HG02938 (cell line): ENCODE measurements around the gene PSMD5.
"Not testable (repeated sequence)": the region's sequence is repeated elsewhere in the genome, so short reads cannot be mapped to it uniquely, and the experiment has no call there.

Experiments used
- ATAC-seq: cut with Tn5 transposase; IDR thresholded peaks from one replicate; pipeline ENCODE4 v1.9.1; 2021; ENCODE audit warnings: mild to moderate bottlenecking, moderate library complexity; ENCODE audit not compliant: unreplicated experiment

PSMD5 gene

DNA sequence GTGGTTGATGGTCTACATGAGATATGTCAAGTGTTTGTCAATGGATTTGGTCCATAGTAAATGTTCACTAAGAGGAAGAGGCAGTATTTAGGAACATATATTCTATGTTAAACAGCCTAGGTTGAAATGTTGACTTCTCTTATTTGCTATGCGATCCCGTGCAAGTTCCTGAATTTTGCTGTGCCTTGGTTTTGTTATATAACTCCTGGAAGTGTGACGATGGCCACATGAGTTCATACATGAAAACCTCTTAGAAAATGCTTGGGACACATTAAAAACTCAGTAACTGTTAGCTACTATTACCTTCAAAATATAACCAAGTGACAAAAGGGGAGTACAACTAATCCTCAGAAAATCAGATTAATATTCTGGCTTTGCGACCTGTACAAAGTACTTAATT lies 27.6 kb downstream of the PSMD5 start:
- ATAC-seq = no peak

DNA sequence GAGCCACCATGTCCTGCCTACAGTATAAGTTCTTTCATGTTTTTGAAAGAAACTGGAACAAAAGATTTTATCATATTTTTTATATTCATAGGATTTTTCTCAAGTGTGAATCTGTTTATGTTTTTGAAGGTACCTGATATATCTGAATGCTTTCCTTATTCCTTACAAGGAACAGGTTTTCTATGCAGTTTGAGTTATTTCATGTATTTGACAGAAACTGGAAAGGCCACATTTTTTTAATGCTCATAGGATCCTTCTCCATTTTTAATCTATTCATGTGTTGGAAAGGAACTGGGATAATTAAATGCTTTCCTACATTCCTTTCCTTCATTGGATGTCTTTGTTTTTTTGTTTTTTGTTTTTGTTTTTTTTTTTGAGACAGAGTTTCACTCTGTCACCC lies 33.8 kb downstream of the PSMD5 start:
- ATAC-seq = no peak

DNA sequence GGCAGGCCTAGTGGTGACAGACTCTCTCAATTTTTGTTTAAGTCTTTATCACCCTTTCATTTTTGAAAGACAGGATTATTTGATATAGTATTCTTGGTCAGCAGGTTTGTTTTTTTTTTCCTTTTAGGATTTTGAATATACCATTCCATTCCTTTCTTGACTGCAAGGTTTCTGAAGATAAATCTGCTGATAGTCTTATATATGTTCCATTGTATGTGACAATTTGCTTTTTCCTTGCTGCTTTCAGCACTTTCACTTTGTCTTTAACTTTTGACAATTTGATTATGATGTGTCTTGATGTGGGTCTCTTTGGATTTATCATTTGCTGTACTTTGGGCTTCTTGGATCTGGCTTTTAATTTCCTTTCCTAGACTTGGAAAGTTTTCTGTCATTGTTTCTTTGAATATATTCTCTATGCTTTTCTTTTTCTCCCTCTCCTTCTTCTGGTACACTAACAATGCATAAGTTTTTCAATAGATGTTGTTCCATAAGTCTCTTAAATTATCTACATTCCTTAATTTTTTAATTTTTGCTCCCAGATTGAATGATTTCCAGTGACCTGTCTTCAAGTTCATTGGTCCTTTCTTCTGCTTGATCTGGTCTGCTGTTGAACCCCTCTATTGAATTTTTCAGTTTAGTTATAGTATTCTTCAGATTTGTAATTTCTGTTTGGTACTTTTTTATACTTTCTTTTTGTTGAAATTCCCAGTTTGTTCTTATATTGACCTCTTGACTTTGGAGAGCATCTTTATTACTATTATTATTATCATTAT lies 34.9 kb downstream of the PSMD5 start:
- no peak for ATAC-seq

DNA sequence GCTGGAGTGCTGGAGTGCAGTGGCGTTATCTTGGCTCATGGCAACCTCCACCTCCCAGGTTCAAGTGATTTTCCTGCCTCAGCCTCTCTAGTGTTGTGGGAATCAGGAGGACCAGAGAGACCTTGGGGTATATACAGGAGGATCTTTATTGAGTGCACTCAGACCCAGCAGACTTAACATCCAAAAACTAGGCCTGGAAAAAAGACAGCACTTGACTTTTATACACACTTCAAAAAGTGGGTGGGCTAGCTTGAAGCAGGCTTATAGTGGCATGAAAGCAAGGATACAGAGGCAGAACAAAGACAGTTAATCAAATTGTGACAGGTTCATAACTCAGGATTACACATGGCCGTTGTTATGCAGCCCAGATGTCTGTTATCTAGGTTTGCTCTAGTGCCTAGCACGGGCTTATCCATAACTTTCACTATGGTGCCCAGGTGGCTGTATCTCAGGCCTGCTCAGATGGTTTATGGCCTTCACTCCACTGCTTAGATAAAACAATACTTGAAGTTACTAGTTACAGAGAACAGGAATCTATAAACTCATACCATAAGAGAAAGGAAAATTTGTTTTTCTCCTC lies 37.8 kb downstream of the PSMD5 start:
- not testable (repeated sequence) for ATAC-seq

DNA sequence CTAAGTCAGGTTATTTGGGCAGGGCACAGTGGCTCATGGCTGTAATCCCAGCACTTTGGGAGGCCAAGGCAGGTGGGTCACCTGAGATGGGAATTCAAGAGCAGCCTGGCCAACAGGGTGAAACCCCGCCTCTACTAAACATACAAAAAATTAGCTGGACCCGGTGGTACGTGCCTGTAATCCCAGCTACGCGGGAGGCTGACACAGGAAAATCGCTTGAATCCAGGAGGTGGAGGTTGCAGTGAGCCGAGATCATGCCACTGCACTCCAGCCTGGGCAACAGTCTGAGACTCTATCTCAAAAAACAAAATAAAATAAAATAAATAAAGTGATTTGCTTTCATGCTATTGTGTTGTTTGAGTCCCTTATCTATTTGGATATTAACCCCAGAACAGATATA lies 41.3 kb downstream of the PSMD5 start:
- ATAC-seq = no peak

DNA sequence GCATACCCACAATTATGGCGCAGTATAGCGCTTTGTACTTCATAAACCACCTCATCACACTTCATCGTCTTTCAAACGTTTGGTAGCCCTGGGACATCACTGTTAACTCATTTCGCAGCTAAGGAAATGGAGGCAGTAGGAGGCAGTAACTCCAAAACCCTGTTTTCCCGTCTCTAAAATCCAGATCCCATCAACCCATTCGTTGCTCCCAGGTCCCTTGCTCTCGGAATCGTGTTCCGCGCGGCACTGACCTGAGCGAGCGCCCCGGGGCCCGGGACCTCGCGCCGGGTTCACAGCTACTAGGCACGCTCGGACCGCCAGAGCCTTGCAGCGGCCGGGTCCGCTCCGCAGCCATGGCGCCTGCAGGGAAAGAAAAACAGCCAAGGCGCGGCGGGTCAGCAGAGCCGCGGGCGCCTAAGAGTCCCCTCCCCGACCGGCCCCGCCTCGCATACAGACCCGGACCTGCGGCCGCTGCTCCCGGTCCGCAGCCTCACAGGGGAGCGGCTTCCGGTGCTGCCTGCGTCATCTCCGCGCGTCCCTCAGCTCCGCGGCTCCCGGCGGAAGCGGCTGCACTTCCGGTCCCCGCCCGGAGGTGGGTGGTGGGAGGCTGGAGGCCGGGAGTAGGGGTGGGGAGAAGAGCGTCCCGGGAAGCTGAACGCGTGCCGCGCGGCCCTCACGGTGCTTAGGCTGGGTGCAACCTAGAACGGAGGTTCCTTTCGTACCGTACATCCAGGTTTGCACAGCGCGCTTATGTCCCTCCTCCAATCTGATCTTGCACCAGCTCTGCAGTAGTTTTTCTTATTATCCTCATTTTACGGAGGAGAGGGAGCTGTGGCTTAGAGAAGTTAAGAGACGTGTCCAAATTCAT lies 49.6 kb downstream of the PSMD5 start, which contains the start of gene FBXW2:
FBXW2 (minus strand) TSS at position 519 of the 868 bp plus-strand sequence. CDS start 5,158 bp downstream, outside the sequence.
- peak; percentile 88 for ATAC-seq

DNA sequence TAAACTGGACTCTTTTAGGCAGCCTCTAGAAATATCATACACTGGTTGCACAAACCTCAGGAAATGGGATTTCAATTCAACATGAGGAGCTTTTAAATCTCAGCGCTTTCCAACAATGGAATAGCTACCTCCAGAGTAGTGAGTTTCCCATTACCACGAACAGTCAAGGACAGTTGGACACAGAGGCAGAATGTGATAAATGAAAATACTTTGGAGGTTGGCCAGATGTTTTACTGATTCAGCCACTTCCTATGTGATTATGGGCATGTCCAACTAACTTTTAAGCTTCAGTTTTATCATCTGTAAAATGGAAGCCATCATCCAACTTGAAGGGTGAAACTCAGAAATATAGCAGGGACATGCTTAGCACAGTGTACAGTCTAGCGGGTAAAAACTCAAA lies 51.6 kb downstream of the PSMD5 start:
- ATAC-seq = no peak

DNA sequence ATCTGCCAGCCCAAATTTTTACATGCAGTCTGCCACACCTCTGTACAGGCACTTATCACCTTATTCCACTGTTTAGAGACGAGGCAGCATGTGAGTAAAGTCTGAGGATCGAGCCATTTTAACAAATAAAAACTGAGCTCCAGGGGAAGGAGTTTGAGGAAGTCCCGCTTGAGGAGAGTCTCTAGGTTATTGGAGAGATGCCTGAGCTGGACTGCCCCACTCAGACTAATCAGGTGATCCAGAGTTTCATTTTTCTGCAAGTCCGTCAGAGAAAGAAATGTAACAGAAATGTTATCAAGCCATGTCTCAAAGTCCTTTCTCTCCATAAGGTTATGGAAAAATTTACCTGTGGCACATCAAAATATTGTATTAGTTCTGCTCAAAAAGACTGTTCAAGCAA lies 54.8 kb downstream of the PSMD5 start:
- ATAC-seq = no peak

DNA sequence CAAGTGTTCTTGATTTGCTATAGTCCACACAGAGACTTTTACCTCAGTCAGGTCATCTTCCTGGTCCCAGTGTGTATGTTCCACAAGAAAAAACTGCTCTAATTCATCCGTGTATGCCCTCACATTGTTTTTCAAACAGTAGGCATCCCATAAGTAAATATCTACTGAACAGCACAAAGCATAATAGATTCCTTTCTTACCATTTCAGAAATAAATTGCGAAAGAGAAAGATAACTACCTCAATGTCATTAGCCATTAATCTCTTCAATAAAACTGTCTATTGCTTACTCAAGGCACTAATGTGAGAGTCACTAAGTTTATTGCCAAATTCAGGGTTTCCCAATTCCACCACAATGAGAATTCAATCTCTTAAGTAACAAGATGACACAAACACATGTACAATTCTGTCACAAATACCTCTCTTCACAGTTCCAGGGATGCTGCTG lies 59.1 kb downstream of the PSMD5 start:
- no peak for ATAC-seq

DNA sequence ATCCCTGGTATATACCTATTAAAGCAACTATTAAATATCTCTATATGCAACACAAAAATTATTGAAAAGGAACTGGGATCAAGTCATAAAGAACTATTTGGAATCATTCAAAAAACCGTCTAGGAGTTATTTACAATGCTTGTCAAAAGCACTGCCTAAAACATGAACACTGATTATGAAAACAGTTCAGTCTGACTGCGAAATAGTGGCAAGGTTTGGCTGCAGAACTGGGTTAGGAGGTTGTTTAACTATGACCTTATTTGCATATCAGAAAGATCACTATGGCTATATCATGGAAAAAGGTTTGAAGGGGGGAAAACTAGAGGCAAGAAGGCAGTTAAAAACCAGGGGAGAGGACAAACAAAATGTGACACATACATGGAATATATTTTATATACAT lies 61.5 kb downstream of the PSMD5 start:
- no peak for ATAC-seq

DNA sequence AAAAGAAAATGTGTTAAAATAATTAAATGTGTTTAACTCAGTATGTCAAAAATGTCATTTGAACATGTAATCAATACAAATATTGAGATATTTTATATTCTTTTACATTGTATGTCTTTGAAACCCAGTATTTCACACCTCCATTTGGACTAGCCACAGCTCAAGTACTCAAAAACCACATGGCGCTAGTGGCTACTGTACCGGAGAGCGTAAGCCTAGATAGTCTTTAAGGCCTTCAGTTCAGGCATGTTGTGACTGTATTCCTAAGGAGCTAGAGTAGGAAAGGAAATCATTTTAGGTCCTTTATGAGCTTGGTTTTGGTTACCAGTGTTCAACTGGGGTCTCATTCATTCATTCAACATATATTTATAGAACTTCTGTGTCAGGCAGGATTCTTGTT lies 62.4 kb downstream of the PSMD5 start:
- ATAC-seq = no peak

DNA sequence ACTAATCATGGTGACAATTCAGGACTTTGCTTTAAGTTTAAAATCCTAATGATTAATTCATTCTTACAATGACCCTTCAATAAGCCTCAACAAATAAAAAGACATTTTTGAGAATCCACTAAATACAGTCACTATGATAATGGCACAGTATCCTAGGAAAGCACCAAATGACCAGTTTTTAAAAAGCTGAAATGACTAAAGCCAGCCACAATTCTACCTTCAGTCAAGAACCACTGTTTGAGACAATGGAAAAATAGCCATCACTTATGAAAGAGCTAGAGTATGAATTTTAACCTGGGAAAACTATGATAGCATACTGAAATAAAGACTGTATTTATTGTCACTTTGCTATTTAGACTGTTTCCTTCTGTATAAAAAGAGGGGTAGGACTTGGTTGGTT lies 63.5 kb downstream of the PSMD5 start:
- ATAC-seq = no peak

DNA sequence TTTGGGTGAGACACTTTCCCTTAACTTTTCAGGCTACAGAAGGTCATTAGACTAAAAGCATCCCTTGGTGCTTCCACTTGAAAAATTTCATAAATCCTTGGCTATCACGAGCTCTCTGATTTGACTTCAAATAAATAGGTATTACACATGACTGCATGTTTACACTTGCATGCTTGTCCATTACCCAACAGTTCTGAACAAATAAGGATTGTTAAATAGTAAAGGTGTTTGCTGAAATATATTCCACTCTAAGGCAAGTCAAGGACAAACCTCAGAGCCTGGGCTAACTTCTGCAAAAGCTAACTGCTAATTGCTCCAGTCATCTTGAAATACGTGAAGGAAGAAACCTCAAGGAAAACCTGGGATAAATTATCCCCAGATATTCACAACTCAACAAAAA lies 64.0 kb downstream of the PSMD5 start:
- ATAC-seq = no peak

DNA sequence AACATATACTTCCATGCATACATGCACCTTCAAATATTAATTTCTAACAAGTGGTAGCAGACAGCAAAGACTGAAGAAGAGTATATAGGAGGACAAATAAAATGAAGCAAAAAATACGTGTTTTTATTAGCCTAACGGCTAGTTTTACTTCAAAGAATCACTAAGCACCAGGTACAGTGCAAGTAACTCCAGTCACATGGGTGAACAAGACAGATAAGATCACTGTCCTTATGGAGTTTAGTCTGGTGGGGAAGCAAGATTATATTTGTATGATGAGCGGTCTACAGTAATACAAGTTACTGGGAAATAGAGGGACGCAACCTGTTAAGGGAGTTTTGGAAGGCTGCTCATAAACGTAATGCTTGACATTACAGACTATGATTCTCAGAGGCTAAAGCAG lies 65.5 kb downstream of the PSMD5 start:
- no peak for ATAC-seq

DNA sequence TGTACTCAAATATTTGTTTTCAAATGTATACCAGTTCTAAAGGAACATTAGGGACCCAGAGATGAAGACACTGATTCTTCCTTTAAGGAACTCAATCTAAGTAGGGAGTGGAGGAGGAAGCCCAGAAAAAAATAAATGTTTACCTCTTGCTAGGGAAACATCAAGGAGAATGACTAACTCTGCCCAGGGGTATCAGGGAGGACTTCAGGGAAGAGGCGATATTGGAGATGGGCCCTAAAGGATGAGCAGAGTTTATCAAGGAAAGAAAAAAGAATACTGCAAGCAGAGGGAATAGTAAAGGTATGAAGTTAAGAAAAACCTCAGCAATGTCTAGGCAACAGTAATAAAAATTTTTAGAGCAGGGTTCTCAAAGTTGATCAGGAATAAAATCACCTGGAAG lies 65.9 kb downstream of the PSMD5 start:
- no peak for ATAC-seq

DNA sequence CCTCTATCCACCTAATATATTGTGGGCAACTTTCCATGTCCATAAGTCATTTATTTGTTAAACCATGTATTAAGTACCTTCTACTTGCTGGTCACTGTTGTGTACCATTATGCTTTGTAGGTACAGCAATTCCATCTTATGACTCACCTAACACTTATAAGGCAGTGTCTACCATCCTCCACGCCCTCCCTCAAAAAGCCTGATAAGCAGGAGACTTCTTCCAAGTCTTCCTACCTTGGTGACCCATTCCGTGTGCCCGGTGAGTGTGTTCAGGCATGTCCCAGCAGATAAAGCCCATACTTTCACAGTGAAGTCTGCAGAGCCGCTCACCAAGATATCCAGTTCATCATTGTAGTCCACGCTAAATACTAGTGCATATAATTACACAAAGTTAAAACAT lies 66.9 kb downstream of the PSMD5 start:
- ATAC-seq = no peak

DNA sequence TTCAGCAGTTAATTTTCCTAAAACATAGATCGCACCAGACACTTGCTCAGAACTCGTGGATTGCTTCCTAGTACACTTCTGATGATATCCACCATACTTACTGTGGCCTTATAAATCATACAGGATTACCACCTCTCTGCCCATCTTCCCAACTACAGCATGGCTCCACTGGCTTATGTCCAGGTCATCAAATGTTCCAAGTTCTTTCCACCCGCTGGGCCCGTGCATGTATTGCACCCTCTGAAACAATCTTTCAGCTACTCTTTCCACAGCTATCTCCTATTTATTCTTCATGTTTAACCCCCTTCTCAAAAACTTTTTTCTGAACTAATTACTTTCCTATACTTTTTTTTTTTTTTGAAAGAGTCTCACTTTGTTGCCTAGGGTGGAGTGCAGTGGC lies 68.0 kb downstream of the PSMD5 start:
- no peak for ATAC-seq

DNA sequence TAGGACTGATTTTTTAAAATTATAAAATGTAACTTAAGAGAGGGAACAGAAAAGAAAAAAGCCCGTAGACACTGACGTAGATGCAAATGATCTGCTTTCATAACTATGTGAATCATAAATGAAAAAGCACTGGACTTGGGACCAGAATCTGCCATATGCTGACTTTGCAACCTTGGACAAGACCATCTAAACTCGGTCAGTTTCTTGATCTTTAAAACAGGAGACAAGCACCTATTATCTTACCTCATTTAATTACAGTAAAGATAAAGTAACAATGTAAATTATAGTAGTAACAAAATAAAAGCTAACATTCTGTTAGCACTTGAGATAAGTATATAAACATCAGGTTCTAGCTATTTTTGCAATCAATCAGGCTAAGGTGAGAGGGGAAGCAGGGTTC lies 69.5 kb downstream of the PSMD5 start:
- ATAC-seq = no peak

DNA sequence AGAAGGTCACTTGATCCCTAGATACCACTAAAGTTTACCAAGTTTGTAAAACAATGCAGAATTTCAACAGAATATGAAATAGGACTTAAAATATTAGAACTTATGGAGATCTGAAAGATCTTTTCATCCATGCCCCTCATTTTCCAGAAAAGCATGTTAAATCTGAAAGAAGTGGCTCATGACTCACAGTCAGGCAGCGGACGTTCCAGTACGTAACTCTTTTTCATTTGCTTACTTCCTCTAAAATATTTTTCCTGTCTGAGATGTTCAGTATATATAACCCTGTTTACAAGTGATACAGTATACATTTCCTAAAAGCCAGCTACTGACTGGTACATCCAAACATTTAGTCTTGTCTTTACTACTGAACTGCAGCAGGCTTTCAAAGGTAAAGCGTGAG lies 71.8 kb downstream of the PSMD5 start:
- no peak for ATAC-seq

DNA sequence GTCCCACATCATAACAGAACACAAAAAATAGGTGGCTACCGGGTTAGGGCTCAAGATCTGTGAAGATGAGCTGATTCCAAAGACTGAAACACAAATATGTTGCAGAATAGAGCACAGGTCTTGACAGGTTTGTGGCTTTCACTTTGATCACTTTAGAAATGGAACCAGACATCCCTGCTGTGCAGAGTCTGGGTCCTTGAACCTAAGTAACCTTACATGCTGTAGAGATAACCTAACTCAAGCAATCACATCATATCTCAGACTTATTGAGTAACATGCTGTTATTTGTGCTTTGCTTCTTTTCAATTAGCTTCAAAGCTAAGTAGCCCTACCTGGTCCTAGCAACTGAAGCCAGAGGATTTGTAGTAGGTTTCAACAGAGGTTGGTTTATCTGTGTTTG lies 73.8 kb downstream of the PSMD5 start:
- ATAC-seq = no peak

DNA sequence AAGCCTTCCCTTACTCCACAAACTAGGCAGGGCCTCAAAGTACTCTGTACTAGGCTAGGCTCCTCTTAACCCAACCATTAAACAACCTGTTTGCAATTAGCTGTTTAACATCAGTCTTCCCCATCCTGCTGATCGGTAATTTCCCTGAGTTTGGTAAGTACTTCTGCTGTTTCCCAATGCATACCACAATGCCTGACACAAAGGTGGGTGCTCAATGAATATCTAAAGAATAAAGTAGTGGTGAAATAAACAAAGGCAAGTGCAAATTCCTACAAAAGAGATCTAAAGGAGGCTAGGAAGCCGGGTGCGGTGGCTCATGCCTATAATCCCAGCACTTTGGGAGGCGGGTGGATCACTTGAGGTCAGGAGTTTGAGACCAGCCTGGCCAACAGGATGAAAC lies 74.5 kb downstream of the PSMD5 start:
- ATAC-seq = no peak

DNA sequence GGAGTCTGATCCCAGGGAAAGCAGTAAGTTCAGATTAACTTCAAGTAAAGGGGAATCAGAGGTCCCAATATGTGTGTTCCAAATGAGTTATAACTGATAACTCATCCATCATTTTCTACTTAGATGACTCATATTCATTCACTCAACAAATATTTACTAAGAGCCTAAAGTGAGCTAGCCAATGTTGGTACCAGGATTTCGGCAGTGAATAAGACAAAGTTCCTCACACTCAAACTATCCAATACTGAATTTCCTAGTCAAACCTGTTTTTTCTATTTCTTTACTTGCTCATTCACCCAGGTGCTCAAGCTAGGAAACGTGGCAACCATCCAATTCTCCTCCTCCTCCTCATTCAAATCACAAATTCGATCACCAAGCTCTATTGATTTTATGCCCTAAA lies 75.3 kb downstream of the PSMD5 start:
- no peak for ATAC-seq
